Testis (tissue), 2 donors: ENCODE measurements around the gene NGB.

Source experiments
- POLR2A ChIP-seq: fragments of 450-650 bp; IDR thresholded peaks from one replicate; pipeline ENCODE4 v1.6.1; 2017; ENCODE audit warnings: antibody characterized with exemption, mild to moderate bottlenecking, moderate library complexity
- TF ChIP-seq, protein P1 (sequence below), 3 experiments: fragments of 450-650 bp in 2 of 3; fragments of 200-600 bp in 1 of 3; sonication (generic) in 1 of 3; IDR thresholded peaks; one replicate each; pipeline ENCODE4 v1.5.1; 2016 to 2019; ENCODE audit warnings: antibody characterized with exemption in 3 of 3, mild to moderate bottlenecking in 2 of 3, moderate library complexity in 1 of 3

- TF ChIP-seq POLR2A: no peak
- TF ChIP-seq, protein P1, sequence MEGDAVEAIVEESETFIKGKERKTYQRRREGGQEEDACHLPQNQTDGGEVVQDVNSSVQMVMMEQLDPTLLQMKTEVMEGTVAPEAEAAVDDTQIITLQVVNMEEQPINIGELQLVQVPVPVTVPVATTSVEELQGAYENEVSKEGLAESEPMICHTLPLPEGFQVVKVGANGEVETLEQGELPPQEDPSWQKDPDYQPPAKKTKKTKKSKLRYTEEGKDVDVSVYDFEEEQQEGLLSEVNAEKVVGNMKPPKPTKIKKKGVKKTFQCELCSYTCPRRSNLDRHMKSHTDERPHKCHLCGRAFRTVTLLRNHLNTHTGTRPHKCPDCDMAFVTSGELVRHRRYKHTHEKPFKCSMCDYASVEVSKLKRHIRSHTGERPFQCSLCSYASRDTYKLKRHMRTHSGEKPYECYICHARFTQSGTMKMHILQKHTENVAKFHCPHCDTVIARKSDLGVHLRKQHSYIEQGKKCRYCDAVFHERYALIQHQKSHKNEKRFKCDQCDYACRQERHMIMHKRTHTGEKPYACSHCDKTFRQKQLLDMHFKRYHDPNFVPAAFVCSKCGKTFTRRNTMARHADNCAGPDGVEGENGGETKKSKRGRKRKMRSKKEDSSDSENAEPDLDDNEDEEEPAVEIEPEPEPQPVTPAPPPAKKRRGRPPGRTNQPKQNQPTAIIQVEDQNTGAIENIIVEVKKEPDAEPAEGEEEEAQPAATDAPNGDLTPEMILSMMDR (IDR thresholded peaks at IDR 0.05): no peak
Observed at GRCh38 chr14:77258566-77258965, 12.4 kb downstream of the NGB start.
